Activated naive CD4-positive, alpha-beta T cell treated with anti-CD3 and anti-CD28 coated beads, Interleukin-2, amount 50 U/mL, for 72 hours (primary cell): ENCODE data around the gene TERC. TPM values are rescaled to one million over a fixed set of nuclear protein-coding genes. Genes with fewer than 3 reads are reported as not detected.

ENCODE experiments used
- ATAC-seq, 2 donors: fragments of 150-1000 bp; cut with Tn5 transposase; 2 replicates each; pipeline ENCODE4 v1.10.0; 2021; ENCODE audit warnings: mild to moderate bottlenecking in 2 of 2, moderate library complexity in 2 of 2
- DNase-seq, 2 donors: peaks; one replicate each; pipeline ENCODE4 v3.0.0; 2021 to 2022; ENCODE audit warnings: low spot score in 2 of 2
- H3K27ac Mint-ChIP-seq, 2 donors: one replicate each; pipeline ENCODE4 v1.8.0; 2022; ENCODE audit warnings: mild to moderate bottlenecking in 2 of 2, mixed read lengths in 2 of 2
- H3K36me3 Mint-ChIP-seq, 2 donors: one replicate each; pipeline ENCODE4 v1.8.0; 2022; ENCODE audit warnings: mixed read lengths in 2 of 2
- H3K9me3 Mint-ChIP-seq, 2 donors: one replicate each; pipeline ENCODE4 v1.8.0; 2022; ENCODE audit warnings: mixed read lengths in 2 of 2
- total RNA-seq, 2 donors: library from RNA; stranded (reverse); gene quantifications; one replicate each; pipeline ENCODE4 v1.2.3, GENCODE V29; 2022

The TERC gene
- 10 to 100 TPM in 1 of 2 donors, 1 to 10 TPM in 1; 8.5 to 10.2 TPM for total RNA-seq

DNA sequence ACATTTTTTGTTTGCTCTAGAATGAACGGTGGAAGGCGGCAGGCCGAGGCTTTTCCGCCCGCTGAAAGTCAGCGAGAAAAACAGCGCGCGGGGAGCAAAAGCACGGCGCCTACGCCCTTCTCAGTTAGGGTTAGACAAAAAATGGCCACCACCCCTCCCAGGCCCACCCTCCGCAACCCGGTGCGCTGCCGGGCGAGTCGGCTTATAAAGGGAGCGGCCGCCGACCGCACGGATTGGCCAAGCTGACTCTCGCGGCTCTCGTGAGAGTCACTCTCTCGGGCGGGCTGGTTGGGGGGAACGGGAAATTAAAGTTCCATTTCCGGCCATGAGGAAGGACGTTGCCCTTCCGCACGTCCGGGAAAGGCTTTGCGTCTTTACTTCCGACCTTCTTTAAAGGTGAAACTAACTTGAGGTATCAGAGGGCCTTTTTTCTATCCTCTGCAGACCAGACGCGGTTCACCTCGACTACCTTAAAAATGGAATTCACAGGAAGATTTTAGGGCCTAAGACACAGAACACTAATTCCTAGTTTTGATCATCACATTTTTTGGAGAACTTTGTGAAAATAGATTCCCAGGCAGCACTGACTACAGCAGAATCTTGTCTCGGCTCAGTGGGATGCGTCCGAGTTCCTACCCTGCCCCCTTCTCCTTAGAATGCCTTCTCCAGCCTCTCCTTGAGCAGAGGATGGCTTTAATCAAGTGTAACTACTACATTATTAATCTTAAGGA lies at the start of gene TERC:
Gene TERC, minus strand, starts transcription at position 179 of the 731 bp plus-strand sequence.
- ATAC-seq (peak; percentile 86 to 87), DNase-seq (peak; percentile 84 to 91)
- H3K36me3 Mint-ChIP-seq = peaks cover 4 to 12% of the 10 kb centered on the region in 2 donors
- peak within 1 kb of the TSS; percentile 96 to 98 for H3K27ac Mint-ChIP-seq
- peaks cover 0 to 4% of the 10 kb centered on the region in 2 donors for H3K9me3 Mint-ChIP-seq

DNA sequence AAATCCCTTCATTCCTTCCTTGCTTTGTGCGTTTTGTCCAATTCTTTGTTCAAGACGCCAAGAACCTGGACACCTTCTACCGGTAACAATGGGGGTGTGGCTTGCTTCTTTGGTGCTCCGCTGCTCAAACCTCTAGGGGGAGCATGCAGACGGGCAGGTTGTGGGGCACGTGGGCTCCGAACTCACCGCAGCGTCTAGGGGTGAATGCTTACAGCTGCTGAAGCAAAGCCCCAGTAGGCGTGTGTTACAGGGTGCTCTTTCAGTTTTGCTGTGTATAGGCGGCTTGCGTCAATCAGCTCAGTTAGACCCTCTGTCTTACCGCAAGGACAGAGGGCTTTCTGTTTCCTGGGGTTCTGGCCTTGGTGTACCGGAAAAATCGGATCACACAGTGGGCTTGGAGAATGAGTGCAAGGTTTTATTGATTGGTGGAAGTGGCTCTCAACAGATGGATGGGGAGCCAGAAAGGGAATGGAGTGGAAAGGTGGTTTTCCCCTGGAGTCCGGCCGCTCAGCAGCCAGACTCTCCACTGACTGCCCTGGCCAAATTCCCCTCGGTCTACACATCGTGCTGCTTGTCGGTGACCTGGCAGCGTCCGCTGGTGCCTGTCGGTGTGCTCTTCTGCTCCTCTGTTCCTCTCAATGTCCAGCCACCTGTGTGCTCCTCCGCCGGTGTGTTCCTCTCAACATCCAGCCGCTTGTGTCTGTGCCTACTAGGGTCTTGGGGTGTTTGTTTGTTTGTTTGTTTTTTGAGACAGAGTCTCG lies 49.1 kb upstream of the TERC start:
- Mint-ChIP-seq H3K9me3 (peaks cover 5 to 19% of the 10 kb centered on the region in 2 donors), H3K36me3 (peaks cover 13 to 14% of the 10 kb centered on the region in 2 donors), H3K27ac (peak overlapping the region; percentile 57 to 83)
- ATAC-seq (peak; percentile 63 to 80), DNase-seq (peak; percentile 62 to 70)

DNA sequence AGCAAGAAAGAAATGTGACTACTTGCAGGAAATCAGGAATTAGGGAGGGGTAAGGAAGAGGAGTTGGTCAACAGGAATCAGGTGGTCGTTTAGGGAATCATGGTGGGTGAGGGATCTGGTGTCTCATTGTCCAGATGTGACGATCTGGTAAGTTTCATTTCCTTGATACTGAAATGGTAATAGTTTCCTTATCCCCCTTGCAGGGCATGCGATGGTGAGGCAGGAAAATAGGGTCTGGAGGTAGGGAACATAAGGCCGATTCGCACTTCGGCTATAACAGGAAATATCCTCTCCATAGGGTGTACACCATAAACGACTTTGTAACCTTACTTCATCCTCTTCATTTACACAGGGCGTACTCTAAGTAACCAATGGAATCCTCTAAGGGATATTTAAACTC lies 48.4 kb upstream of the TERC start:
- DNase-seq (no peak), ATAC-seq (peak in 1 of 2 donors; percentile 5)
- peaks cover 13 to 14% of the 10 kb centered on the region in 2 donors for H3K36me3 Mint-ChIP-seq
- H3K27ac Mint-ChIP-seq = peak overlapping the region; percentile 57 to 83
- H3K9me3 Mint-ChIP-seq = peaks cover 5 to 19% of the 10 kb centered on the region in 2 donors

DNA sequence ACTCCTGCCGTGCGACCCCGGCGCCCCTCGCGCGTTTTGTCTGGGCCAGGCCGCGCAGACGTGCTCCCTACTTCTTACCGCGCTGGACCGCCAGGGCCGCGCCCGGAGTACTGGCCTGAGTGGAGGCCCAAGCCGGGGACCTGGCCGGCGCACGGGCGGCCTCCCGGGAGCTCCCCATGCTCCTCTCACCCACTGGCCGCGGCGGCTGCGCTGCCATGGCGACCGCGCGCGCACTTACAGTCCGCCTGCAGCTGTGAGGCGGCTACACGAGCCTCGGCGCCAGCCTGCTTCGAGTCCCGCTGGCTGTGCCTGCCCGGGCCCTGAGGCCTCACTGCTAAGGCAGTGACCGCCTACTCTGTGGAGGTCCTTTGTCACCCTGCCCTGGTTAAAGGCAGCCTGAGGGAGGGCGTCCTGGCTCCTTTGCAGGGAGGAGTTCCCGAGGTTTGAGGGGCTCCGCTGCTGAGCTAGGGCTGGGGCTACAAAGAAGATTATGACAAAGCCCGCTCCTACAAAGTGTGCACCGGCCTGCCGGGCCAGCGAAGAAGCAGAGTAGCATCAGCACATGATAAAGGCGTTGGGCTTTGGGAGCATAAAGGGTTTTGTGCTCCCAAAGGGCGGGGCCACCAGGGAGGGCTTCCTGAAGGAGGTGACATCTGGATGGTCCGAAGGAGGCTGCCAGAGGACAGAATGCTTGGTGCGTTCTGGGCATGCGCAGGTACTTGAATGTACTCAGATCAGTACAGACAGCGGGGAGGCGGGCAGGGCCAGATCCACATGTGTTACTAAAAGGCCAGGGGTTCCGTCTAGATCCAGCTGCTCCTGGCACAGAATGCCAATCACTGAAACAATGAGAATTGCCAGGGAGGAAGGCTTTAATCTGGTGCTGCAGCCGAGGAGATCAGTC lies 47.7 kb upstream of the TERC start, which contains the start of the genes LRRC34 and LRRIQ4:
Gene LRRC34, minus strand, starts transcription at position 573 of the 904 bp plus-strand sequence. Its CDS starts 356 bp downstream, at position 217.
Gene LRRIQ4, plus strand, starts transcription at position 539 of the 904 bp plus-strand sequence. CDS start 9,052 bp downstream, outside the sequence.
- peak within 1 kb of the TSS; percentile 57 to 83 for H3K27ac Mint-ChIP-seq
- H3K36me3 Mint-ChIP-seq = peaks cover 13 to 14% of the 10 kb centered on the region in 2 donors
- DNase-seq (peak; percentile 65 to 78), ATAC-seq (peak; percentile 77 to 85)
- peaks cover 5 to 19% of the 10 kb centered on the region in 2 donors for H3K9me3 Mint-ChIP-seq

DNA sequence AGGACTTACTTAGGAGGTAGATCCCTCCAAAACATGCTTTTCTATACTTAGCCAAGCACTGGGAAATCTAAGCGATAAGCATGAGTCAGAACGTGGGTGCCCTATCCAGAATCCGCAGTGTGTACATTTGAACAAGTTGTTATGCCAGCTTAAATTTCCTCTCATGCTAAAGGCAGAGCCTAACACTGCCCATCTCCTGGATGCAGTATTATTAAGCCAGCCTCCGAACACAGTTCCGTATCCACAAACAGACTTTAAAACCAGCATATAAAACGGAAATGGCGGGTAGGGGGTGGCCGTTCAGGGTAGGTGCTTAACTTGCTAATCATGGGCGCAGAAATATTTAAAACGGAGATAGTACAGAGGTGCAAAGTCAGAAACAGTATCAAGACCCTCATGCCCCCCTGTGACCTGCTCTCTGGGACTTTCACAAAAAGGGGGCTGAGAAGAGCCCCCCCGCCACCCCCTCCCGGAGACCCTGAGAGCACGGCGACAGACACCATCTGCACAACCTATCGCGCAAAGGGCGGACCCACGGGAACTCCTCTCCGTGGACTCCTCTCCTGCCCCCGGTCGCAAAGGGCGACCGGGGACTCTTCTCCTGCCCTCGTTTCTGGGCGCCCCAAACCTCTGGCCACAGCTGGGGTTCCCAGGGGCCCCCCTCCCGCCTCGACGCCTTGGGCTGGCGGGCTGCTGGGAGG lies 46.9 kb upstream of the TERC start:
- Mint-ChIP-seq H3K27ac (no peak overlapping the region), H3K36me3 (peaks cover 13 to 14% of the 10 kb centered on the region in 2 donors), H3K9me3 (peaks cover 5 to 19% of the 10 kb centered on the region in 2 donors)
- DNase-seq (peak in 1 of 2 donors; percentile 6), ATAC-seq (peak; percentile 4 to 12)

DNA sequence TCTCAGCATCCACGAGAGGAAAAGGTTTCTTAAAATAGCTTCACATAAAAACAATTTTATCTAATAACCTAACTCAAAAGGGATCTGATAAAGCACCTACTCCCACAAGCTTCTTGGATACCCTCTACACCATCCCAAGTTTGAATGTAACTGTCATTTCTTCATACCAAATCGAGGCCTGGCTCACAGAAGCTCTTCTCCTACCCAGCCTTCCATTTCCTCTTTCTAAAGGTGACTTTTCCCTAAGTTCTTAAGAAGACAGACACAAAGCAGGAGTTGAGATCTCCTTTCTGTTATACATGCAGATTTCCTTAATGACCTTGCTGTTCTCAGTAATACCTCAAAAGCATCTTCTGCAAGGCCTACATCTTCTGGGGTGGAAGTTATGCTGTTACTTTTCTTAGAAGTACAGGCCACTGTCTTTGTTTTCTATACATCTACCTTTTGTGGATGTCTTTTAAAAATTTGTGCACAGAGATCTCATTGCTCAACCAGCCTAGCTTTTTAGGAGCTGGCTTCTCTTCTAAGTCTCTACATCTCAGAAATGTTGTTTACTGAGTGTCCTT lies 44.5 kb upstream of the TERC start:
- Mint-ChIP-seq H3K9me3 (no peaks in the 10 kb centered on the region), H3K27ac (no peak overlapping the region), H3K36me3 (peaks cover 0 to 5% of the 10 kb centered on the region in 2 donors)
- DNase-seq = no peak
- no peak for ATAC-seq

DNA sequence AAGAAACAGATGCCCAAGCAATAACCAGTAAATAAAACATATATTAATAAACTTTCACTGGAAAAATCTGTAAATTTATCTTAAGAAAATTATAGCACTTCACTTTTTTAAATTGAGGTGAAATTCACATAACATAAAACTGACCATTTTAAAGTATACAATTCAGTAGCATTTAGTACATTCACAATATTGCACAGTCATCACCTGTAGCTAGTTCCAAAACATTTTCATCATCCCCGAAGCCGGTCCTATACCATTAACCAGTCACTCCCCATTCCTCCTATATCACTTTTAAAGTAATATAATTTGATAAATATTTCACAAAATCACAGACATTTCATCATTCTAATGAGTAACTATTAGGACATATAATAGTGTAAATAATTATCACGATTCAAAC lies 39.8 kb upstream of the TERC start:
- DNase-seq (no peak), ATAC-seq (no peak)
- no peak overlapping the region for H3K27ac Mint-ChIP-seq
- no peaks in the 10 kb centered on the region for H3K9me3 Mint-ChIP-seq
- H3K36me3 Mint-ChIP-seq = no peaks in the 10 kb centered on the region

DNA sequence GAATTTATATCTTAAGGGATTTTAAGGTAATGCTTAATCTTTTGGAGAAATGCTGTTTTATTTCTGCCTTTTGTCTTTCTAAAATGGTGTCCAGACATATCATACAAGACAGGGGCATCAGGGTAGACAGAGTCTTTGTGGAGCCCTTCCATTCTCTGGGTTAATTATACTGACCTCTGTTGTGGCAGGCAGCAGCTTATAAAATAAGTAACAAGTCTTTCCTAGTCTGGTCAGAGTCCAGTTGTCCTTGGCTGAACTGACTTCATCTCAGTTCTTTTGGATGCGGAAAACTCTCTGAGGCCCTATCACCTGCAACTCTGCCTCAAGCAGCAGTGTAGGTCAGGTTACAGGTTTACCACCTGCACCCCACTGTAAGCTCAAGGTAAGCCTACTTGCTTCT lies 27.5 kb upstream of the TERC start:
- no peak for ATAC-seq
- no peak for DNase-seq
- Mint-ChIP-seq H3K27ac (peak overlapping the region in 1 of 2 donors; percentile 29), H3K9me3 (no peaks in the 10 kb centered on the region), H3K36me3 (no peaks in the 10 kb centered on the region)

DNA sequence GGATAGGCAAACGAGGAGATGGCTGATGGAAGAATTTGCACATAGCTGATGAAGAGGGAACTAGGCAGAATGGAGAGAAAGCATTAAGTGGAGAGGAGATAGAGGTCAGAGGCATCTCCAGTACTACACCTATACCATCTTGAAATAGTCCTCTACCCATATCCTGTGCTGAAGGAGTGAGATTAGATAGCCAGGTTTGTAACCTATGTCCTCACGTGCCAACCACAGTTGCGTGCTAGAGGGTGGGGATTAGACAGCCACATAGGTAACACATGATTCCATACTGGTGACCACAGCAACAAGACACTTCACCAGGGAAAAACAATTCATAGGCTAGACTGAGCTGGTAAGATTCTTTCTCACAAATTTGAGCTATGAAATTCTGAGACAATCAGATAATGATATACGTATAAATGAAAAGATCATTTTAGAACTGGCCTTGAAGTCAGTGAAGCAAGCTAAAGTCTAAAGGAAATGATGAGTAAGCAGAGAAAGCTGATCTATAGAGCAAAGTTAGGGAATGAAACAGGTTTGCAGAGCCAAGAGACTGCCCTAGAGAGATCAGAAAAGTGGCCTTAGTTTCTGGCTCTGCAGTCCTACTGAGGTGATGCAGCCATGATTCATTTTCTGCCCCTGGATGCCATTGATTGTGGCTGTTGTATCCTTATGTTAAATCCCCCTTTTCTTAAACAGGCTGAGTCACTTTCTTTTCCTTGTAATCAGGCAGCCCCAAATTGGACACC lies 26.0 kb upstream of the TERC start:
- Mint-ChIP-seq H3K27ac (no peak overlapping the region), H3K36me3 (peaks cover 0 to 5% of the 10 kb centered on the region in 2 donors), H3K9me3 (no peaks in the 10 kb centered on the region)
- ATAC-seq (peak in 1 of 2 donors; percentile 26), DNase-seq (no peak)

DNA sequence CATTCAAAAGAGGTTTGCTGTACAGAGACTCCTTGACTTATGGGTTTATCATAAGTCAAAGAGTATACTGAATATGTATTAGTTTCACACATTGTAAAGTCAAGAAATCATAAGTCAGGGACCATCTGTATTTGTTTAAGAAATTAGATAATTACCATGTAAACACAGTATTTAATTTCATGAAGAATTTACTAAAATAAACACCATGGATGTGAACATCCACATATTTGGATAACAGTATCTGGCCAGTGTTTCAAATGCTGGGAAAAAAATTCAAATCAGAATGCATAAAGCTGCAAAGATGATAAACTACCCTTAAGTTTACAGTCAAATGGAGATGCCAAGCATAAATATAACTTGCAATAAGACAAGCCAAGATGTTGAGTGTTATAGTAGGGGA lies 25.4 kb upstream of the TERC start:
- DNase-seq = no peak
- no peak for ATAC-seq
- Mint-ChIP-seq H3K9me3 (no peaks in the 10 kb centered on the region), H3K36me3 (peaks cover 0 to 11% of the 10 kb centered on the region in 2 donors), H3K27ac (no peak overlapping the region)

DNA sequence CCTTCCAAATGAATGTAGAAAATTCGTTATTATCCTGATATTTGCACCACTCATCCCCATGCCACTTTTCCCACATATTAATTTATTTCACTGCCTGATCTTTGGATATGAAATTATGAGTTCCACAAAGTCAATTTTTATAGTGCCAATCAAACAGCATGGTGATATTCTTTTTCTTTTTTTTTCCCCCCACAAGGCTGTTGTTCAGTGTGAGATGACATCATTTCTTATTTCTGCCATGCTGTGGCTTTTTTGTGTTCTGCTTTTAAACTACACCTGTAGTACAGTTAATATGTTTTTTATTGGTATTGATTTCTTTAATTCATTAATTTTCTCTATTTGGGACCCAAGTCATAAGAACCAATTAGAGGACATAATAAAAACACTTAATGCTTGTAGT lies 22.9 kb upstream of the TERC start:
- Mint-ChIP-seq H3K27ac (no peak overlapping the region), H3K36me3 (peaks cover 0 to 11% of the 10 kb centered on the region in 2 donors), H3K9me3 (no peaks in the 10 kb centered on the region)
- DNase-seq (no peak), ATAC-seq (no peak)

DNA sequence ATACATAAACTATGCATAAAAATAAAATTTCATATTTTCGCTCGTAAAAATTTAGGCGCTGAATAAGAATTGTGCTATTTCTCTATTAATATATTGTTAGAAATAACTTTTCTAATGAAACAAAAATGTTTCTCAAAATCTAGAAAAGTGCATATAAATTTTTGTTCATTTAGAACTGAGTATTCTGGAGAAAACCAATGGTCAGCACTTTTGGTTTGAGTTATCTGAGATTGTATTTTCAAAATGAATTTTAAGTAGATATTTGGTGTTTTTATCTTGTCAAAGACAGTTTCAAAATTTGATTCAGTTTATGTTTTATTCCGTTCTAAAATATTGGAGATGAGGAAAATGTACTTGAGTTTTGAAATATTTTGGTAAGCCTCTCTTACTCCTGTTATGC lies 22.3 kb upstream of the TERC start:
- DNase-seq (no peak), ATAC-seq (no peak)
- H3K9me3 Mint-ChIP-seq = no peaks in the 10 kb centered on the region
- H3K36me3 Mint-ChIP-seq = peaks cover 0 to 16% of the 10 kb centered on the region in 2 donors
- H3K27ac Mint-ChIP-seq = no peak overlapping the region

DNA sequence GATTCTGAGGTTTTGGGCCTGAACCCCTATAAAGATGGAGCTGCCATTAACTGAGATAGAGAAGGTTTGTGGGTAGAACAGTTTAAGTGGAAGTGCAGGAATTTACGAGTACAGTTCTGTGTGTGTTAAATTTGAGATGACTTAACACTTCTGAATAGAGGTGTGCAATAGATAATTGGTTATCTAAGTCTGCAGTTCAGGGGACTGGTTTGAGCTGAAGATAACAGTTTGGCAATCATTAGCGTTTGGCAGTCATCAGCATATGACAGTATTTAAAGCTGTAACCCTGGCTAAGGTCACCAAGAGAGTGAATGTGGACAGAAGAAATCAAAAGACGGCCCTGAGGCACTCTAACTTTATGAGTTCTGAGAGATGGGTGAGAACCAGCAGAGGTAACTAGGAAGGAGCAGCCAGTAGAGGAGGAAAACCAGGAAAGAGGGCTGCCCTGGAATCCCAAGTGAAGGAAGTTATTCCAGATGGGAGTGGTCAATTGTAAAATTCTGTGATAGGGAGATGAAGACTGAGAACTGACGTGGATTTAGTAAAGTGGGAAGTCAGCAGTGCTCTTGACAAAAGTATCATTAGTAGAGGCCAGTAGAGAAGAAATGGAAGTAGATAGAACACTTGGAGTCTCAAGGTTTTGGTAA lies 16.5 kb upstream of the TERC start:
- no peaks in the 10 kb centered on the region for H3K9me3 Mint-ChIP-seq
- peaks cover 17 to 52% of the 10 kb centered on the region in 2 donors for H3K36me3 Mint-ChIP-seq
- DNase-seq (no peak), ATAC-seq (no peak)
- peak overlapping the region in 1 of 2 donors; percentile 63 for H3K27ac Mint-ChIP-seq

DNA sequence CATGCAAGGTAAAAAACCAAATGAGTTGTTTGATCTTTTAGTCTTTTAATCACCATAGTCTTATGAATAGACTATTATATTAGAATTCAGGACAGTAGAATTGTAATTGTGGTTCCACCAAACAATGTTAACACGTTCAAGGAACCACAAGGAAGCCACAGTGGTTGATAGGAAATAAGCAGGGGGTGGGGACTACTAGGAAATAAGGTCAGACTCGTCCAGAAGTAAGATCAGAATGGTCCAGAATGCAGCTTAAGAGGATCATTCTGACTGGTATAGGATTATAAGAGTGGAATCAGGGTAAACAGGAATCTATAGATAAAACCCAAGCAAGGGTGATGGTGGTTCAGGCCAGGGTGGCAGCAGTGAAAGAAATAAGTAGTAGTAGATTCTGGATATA lies 15.9 kb upstream of the TERC start:
- DNase-seq (no peak), ATAC-seq (peak in 1 of 2 donors; percentile 49)
- Mint-ChIP-seq H3K36me3 (peaks cover 17 to 47% of the 10 kb centered on the region in 2 donors), H3K9me3 (no peaks in the 10 kb centered on the region), H3K27ac (peak overlapping the region in 1 of 2 donors; percentile 63)
